HCT116 (cell line): ENCODE results near the gene MTMR6. TPM values are rescaled to one million over a fixed set of nuclear protein-coding genes. Genes with fewer than 3 reads are reported as not detected.

Source experiments
- ATAC-seq: fragments of 200-7000 bp; cut with Tn5 transposase; 2 replicates; pipeline ENCODE4 v1.9.1; 2020; ENCODE audit warnings: mild to moderate bottlenecking, moderate library complexity
- BruUV-seq: library from RNA; stranded (reverse); fragments of 400-500 nt; replicated peaks from 2 replicates; lab custom pipeline; 2021; lab: Mats Ljungman, UMichigan
- CTCF ChIA-PET: fragments of 300-600 bp; sonication (Branson Sonifier 250); formaldehyde crosslinking; loops from one replicate; lab custom pipeline; 2021; ENCODE audit warnings: antibody characterized with exemption; lab: Charles Lee
- POLR2A ChIA-PET: fragments of 300-600, 350-600 bp; sonication (Branson Sonifier 250); formaldehyde crosslinking; loops from one replicate; lab custom pipeline; 2021; ENCODE audit warnings: antibody characterized with exemption; lab: Charles Lee
- RAD21 ChIA-PET, 2 experiments: fragments of 300-600 bp; sonication (Branson Sonifier 250); formaldehyde crosslinking; loops; one replicate each; lab custom pipeline; 2023; ENCODE audit warnings: low total read pairs in 2 of 2; ENCODE audit not compliant: uncharacterized antibody in 2 of 2, unreplicated experiment in 2 of 2, low non-redundant PET in 1 of 2; lab: Charles Lee
- DNase-seq: peaks from one replicate; pipeline ENCODE4 v3.0.0-alpha.2; 2010; ENCODE audit warnings: low read depth, low spot score
- H2AFZ ChIP-seq: fragments of 200-600 bp; shearing (Covaris generic), sonication (generic); 2 replicates; pipeline ENCODE4 v1.6.1; 2017; ENCODE audit warnings: low read depth, mixed run types, mixed read lengths, antibody characterized with exemption, low read length; ENCODE audit not compliant: poor library complexity, severe bottlenecking
- H3K27ac ChIP-seq: 2 replicates; pipeline ENCODE4 v1.5.1; 2012; ENCODE audit warnings: low read depth, low read length
- H3K27me3 ChIP-seq: fragments of 200-600 bp; sonication (generic); 2 replicates; pipeline ENCODE4 v1.6.1; 2016; ENCODE audit warnings: mixed run types, low read length, mixed read lengths; ENCODE audit not compliant: insufficient read depth
- H3K36me3 ChIP-seq, 2 experiments: fragments of 200-500 bp in 1 of 2; fragments of 200-600 bp in 1 of 2; sonication (Bioruptor generic) in 1 of 2; sonication (generic) in 1 of 2; 2 replicates each; pipeline versions ENCODE4 v1.5.1 to v1.6.1; 2014 to 2016; ENCODE audit warnings: low read length in 2 of 2, inconsistent platforms in 1 of 2, mixed read lengths in 1 of 2, mixed run types in 1 of 2; ENCODE audit not compliant: insufficient read depth in 2 of 2, control insufficient read depth in 1 of 2
- H3K4me1 ChIP-seq, 2 experiments: fragments of 200-600 bp in 1 of 2; sonication (generic) in 1 of 2; 2 replicates each; pipeline versions ENCODE4 v1.5.1 to v1.6.1; 2012 to 2017; ENCODE audit warnings: low read length in 2 of 2, inconsistent platforms in 1 of 2, mild to moderate bottlenecking in 1 of 2, mixed read lengths in 1 of 2, mixed run types in 1 of 2, moderate library complexity in 1 of 2; ENCODE audit not compliant: insufficient read depth in 2 of 2, control insufficient read depth in 1 of 2
- H3K4me2 ChIP-seq: fragments of 200-600 bp; sonication (generic); 2 replicates; pipeline ENCODE4 v1.6.1; 2017; ENCODE audit warnings: mixed run types, low read length, mixed read lengths
- H3K4me3 ChIP-seq, 2 experiments: fragments of 200-600 bp in 1 of 2; sonication (generic) in 1 of 2; replicated peaks in 1 of 2; 2 replicates each; pipeline ENCODE4 v1.5.1; 2011 to 2016; ENCODE audit warnings: low read length in 2 of 2, control low read depth in 1 of 2, low read depth in 1 of 2, mild to moderate bottlenecking in 1 of 2, mixed read lengths in 1 of 2, mixed run types in 1 of 2
- H3K79me2 ChIP-seq: fragments of 200-600 bp; sonication (generic); 2 replicates; pipeline ENCODE4 v1.6.1; 2017; ENCODE audit warnings: mild to moderate bottlenecking, mixed run types, low read length, moderate library complexity, mixed read lengths; ENCODE audit not compliant: insufficient read depth
- H3K9ac ChIP-seq: fragments of 200-600 bp; sonication (generic); 2 replicates; pipeline ENCODE4 v1.6.1; 2016; ENCODE audit warnings: low read length, mixed read lengths
- H3K9me2 ChIP-seq: fragments of 200-600 bp; sonication (generic), shearing (Covaris generic); 2 replicates; pipeline ENCODE4 v1.6.1; 2017; ENCODE audit warnings: mixed run types, mild to moderate bottlenecking, moderate library complexity; ENCODE audit not compliant: insufficient read depth
- H3K9me3 ChIP-seq, 2 experiments: fragments of 200-500 bp in 1 of 2; fragments of 200-600 bp in 1 of 2; sonication (Bioruptor generic) in 1 of 2; sonication (generic) in 1 of 2; 2 replicates each; pipeline ENCODE4 v1.6.1; 2014 to 2017; ENCODE audit warnings: low read length in 2 of 2, mixed read lengths in 2 of 2, inconsistent platforms in 1 of 2, low read depth in 1 of 2, mild to moderate bottlenecking in 1 of 2, mixed run types in 1 of 2, moderate library complexity in 1 of 2; ENCODE audit not compliant: control insufficient read depth in 1 of 2, insufficient read depth in 1 of 2
- H4K20me1 ChIP-seq: fragments of 200-600 bp; sonication (generic), shearing (Covaris generic); 2 replicates; pipeline ENCODE4 v1.6.1; 2017; ENCODE audit warnings: mixed run types, mild to moderate bottlenecking, moderate library complexity; ENCODE audit not compliant: insufficient read depth
- ATF3 ChIP-seq: IDR thresholded peaks from 2 replicates; pipeline ENCODE4 v1.6.1; 2012
- CTCF ChIP-seq, 3 experiments: fragments of 200-600 bp in 1 of 3; sonication (generic) in 1 of 3; IDR thresholded peaks in 2 of 3; conservative IDR thresholded peaks in 1 of 3; 2 replicates each; pipeline ENCODE4 v1.5.1; 2012 to 2017; ENCODE audit warnings: low read depth in 2 of 3, low read length in 2 of 3, antibody characterized with exemption in 1 of 3, borderline replicate concordance in 1 of 3, control low read depth in 1 of 3, mild to moderate bottlenecking in 1 of 3, mixed read lengths in 1 of 3, mixed run types in 1 of 3, moderate library complexity in 1 of 3; ENCODE audit not compliant: insufficient read depth in 1 of 3
- EGR1 ChIP-seq: IDR thresholded peaks from 2 replicates; pipeline ENCODE4 v1.6.1; 2012; ENCODE audit warnings: low read depth
- EZH2phosphoT487 ChIP-seq: fragments of 200-600 bp; IDR thresholded peaks from 2 replicates; pipeline ENCODE4 v1.6.1; 2018; ENCODE audit warnings: antibody characterized with exemption, borderline replicate concordance
- FOSL1 ChIP-seq: IDR thresholded peaks from 2 replicates; pipeline ENCODE4 v1.6.1; 2012; ENCODE audit warnings: low read depth
- JUND ChIP-seq: IDR thresholded peaks from 2 replicates; pipeline ENCODE4 v1.6.1; 2012
- MAX ChIP-seq: IDR thresholded peaks from 2 replicates; pipeline ENCODE4 v1.6.1; 2012
- POLR2AphosphoS5 ChIP-seq: IDR thresholded peaks from 2 replicates; pipeline ENCODE4 v1.6.1; 2011; ENCODE audit warnings: mild to moderate bottlenecking, low read depth, low read length, moderate library complexity
- RAD21 ChIP-seq: IDR thresholded peaks from 2 replicates; pipeline ENCODE4 v1.6.1; 2012; ENCODE audit warnings: low read depth, mild to moderate bottlenecking
- SIN3A ChIP-seq: IDR thresholded peaks from 2 replicates; pipeline ENCODE4 v1.6.1; 2012; ENCODE audit warnings: low read depth
- SP1 ChIP-seq: IDR thresholded peaks from 2 replicates; pipeline ENCODE4 v1.6.1; 2012; ENCODE audit warnings: low read depth
- ZBTB33 ChIP-seq: IDR thresholded peaks from 2 replicates; pipeline ENCODE4 v1.6.1; 2011; ENCODE audit warnings: mild to moderate bottlenecking, low read length, moderate library complexity; ENCODE audit not compliant: insufficient replicate concordance; ENCODE audit errors: extremely low read depth
- ZFX ChIP-seq: fragments of 450-650 bp; IDR thresholded peaks from 2 replicates; pipeline ENCODE4 v1.6.1; 2017
- intact Hi-C: fragments of 100-400 bp; cut with micrococcal nuclease; formaldehyde crosslinking; loops from 2 replicates; pipeline ENCODE4 v1.10.0; 2022
- total RNA-seq: library from RNA; stranded (reverse); gene quantifications from one replicate; pipeline ENCODE4 v1.2.1, GENCODE V29; 2021; ENCODE audit not compliant: unreplicated experiment

MTMR6 gene
- total RNA-seq, 1 experiment from 2014 or later = 11.4 TPM

GRCh38 chr13:25252752-25253151 lies 34.5 kb downstream of the MTMR6 start:
- CTCF ChIA-PET = no interaction called here
- no peak overlapping the region for H2AFZ ChIP-seq
- TF ChIP-seq ZFX (no peak), FOSL1 (no peak), MAX (no peak), ATF3 (no peak)
- TF ChIP-seq, all 23 proteins: peak for 0
- Histone ChIP-seq H4K20me1 (no peaks in the 10 kb centered on the region), H3K36me3 (peaks cover 10 to 11% of the 10 kb centered on the region in 2 experiments; a peak in 3 of 4 replicates), H3K79me2 (no peaks in the 10 kb centered on the region), H3K27me3 (no peaks in the 10 kb centered on the region), H3K4me3 (no peak overlapping the region), H3K4me2 (no peak overlapping the region), H3K9ac (no peak overlapping the region), H3K9me3 (no peaks in the 10 kb centered on the region), H3K4me1 (no peaks in the 10 kb centered on the region), H3K27ac (no peak overlapping the region), H3K9me2 (no peaks in the 10 kb centered on the region)
- POLR2A ChIA-PET = no interaction called here
- intact Hi-C loops = no loop called here
- ATAC-seq = no peak
- RAD21 ChIA-PET = no interaction called here
- DNase-seq = no peak
- BruUV-seq = no TSS peak

GRCh38 chr13:25252225-25252624 lies 35.1 kb downstream of the MTMR6 start:
- POLR2A ChIA-PET = no interaction called here
- H3K4me1 ChIP-seq = no peaks in the 10 kb centered on the region
- no peak overlapping the region for H3K27ac ChIP-seq
- H2AFZ ChIP-seq = no peak overlapping the region
- H3K27me3 ChIP-seq = no peaks in the 10 kb centered on the region
- intact Hi-C loops = no loop called here
- no peaks in the 10 kb centered on the region for H3K9me2 ChIP-seq
- peaks cover 4 to 10% of the 10 kb centered on the region in 2 experiments; a peak in 2 of 4 replicates for H3K36me3 ChIP-seq
- ATAC-seq = no peak
- no peak overlapping the region for H3K4me3 ChIP-seq
- no peaks in the 10 kb centered on the region for H4K20me1 ChIP-seq
- H3K4me2 ChIP-seq = no peak overlapping the region
- TF ChIP-seq ATF3 = no peak
- TF ChIP-seq ZBTB33 = no peak
- no peak for TF ChIP-seq CTCF (IDR thresholded peaks at IDR 0.05 in 2 of 3, conservative IDR thresholded peaks at IDR 0.05 in 1 of 3; ENCODE audit: borderline replicate concordance in 1 of 3, insufficient read depth in 1 of 3, low read depth in 2 of 3, low read length in 2 of 3)
- TF ChIP-seq SP1 = no peak
- TF ChIP-seq SIN3A = no peak
- no peak for TF ChIP-seq JUND
- no peak for TF ChIP-seq RAD21
- TF ChIP-seq POLR2AphosphoS5 = no peak
- no peak for TF ChIP-seq EZH2phosphoT487
- no peak for TF ChIP-seq EGR1
- H3K9me3 ChIP-seq = no peaks in the 10 kb centered on the region
- RAD21 ChIA-PET = no interaction called here
- BruUV-seq = no TSS peak
- CTCF ChIA-PET = no interaction called here
- H3K79me2 ChIP-seq = no peaks in the 10 kb centered on the region
- no peak for DNase-seq
- H3K9ac ChIP-seq = no peak overlapping the region
